Upper lobe of left lung (tissue), 4 donors: ENCODE measurements around the gene CACNA2D1.

Experiments used
- CTCF ChIP-seq, 6 experiments: fragments of 450-650 bp in 4 of 6; fragments of 200-600 bp in 2 of 6; sonication (generic) in 2 of 6; IDR thresholded peaks; one replicate each; pipeline ENCODE4 v1.5.1; 2016 to 2019; ENCODE audit warnings: antibody characterized with exemption in 6 of 6
- EP300 ChIP-seq, 4 donors: sonication (generic); formaldehyde crosslinking; IDR thresholded peaks; one replicate each; pipeline ENCODE4 v1.5.1; 2017; ENCODE audit warnings: antibody characterized with exemption in 4 of 4, control low read depth in 2 of 4
- POLR2A ChIP-seq, 4 donors: fragments of 450-650 bp; IDR thresholded peaks; one replicate each; pipeline ENCODE4 v1.5.1; 2016 to 2017; ENCODE audit warnings: antibody characterized with exemption in 4 of 4, mild to moderate bottlenecking in 2 of 4

DNA sequence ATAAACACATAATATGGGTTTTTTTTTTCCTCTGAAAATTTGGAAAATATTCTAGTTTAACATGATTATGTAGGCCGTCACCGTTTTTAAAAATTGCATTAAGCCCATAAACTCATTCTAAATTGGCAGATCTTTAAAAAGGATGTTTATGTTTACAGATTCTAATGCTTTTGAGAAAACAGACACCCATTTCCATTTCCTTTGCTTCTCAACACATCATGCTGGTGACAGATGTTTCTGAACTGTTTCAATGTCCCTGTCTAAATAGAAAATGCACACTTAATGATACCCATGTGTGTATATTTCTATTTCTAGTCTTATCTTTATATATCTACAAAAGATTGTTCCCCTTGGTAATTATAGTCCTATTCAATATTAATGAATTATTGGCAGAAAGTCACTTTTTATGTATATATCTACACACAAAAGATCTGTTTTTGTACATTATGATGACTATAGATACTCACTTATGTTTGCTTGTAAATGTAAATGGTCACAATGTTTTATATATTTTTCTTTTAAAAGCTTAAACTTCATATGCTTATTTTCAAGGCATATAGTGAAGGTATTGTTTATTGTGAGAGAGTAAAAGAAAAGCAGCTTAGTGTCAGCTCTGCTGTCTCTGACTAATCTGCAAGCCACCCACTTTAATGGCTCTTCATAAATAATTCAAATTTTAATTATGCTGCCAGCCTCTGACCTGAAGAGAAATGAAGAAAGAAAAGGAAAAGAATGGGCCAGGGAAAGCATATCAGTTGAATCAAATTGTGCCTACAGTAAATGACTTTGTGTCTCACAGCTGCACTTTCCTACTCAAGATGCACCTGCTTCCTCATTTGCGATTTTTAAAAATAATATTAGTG lies 179.4 kb downstream of the CACNA2D1 start:
- no peak for TF ChIP-seq CTCF (IDR thresholded peaks at IDR 0.05)
- no peak for TF ChIP-seq EP300 (IDR thresholded peaks at IDR 0.05)
- no peak for TF ChIP-seq POLR2A (IDR thresholded peaks at IDR 0.05)
